HEK293 (cell line): ENCODE data around the gene XAGE3.

ENCODE experiments used
- CTCF ChIP-seq: fragments of 450-650 bp; formaldehyde crosslinking; IDR thresholded peaks from 2 replicates; pipeline ENCODE4 v1.5.1; 2016; ENCODE audit warnings: missing biosample characterization, missing genetic modification characterization
- ZNF274 ChIP-seq, 2 experiments: fragments of 200-500 bp in 1 of 2; fragments of 450-650 bp in 1 of 2; sonication (Bioruptor generic) in 1 of 2; formaldehyde crosslinking in 1 of 2; IDR thresholded peaks; 2 replicates each; pipeline versions ENCODE4 v1.5.1 to v1.6.1; 2014 to 2016; ENCODE audit warnings: borderline replicate concordance in 1 of 2, inconsistent platforms in 1 of 2, low read length in 1 of 2, missing biosample characterization in 1 of 2, missing genetic modification characterization in 1 of 2
- ZNF501 ChIP-seq: fragments of 450-650 bp; formaldehyde crosslinking; IDR thresholded peaks from 2 replicates; pipeline ENCODE4 v1.5.1; 2016; ENCODE audit warnings: missing biosample characterization, missing genetic modification characterization
- ZNF629 ChIP-seq: fragments of 450-650 bp; formaldehyde crosslinking; IDR thresholded peaks from 2 replicates; pipeline ENCODE4 v1.5.1; 2017; ENCODE audit warnings: missing biosample characterization, missing genetic modification characterization

- TF ChIP-seq ZNF274 (IDR thresholded peaks at IDR 0.05; ENCODE audit: low read length) (no peak), ZNF274 (tag by site-specific recombination; IDR thresholded peaks at IDR 0.05; ENCODE audit: borderline replicate concordance) (no peak), ZNF501 (tag by site-specific recombination) (no peak), CTCF (tag by site-specific recombination) (no peak), ZNF629 (tag by site-specific recombination) (no peak)
Observed at GRCh38 chrX:52867610-52868348, at the start of gene XAGE3.
